Transverse colon (tissue), 4 donors: ENCODE data around the gene SETD5.

Experiments
- POLR2A ChIP-seq: fragments of 450-650 bp; IDR thresholded peaks from one replicate; pipeline ENCODE4 v1.6.1; 2016; ENCODE audit warnings: antibody characterized with exemption, mild to moderate bottlenecking, moderate library complexity
- POLR2AphosphoS5 ChIP-seq, 3 donors: sonication (generic); formaldehyde crosslinking; IDR thresholded peaks; one replicate each; pipeline ENCODE4 v1.6.1; 2016; ENCODE audit warnings: antibody characterized with exemption in 3 of 3
- TF ChIP-seq, protein P1 (sequence below), 5 experiments: fragments of 200-600 bp in 3 of 5; fragments of 450-650 bp in 2 of 5; sonication (generic) in 3 of 5; IDR thresholded peaks; 1 replicate in 2 of 5; 2 replicates in 3 of 5; pipeline ENCODE4 v1.5.1; 2016 to 2017; ENCODE audit warnings: antibody characterized with exemption in 5 of 5, inconsistent platforms in 3 of 5, mild to moderate bottlenecking in 2 of 5, moderate library complexity in 1 of 5

DNA sequence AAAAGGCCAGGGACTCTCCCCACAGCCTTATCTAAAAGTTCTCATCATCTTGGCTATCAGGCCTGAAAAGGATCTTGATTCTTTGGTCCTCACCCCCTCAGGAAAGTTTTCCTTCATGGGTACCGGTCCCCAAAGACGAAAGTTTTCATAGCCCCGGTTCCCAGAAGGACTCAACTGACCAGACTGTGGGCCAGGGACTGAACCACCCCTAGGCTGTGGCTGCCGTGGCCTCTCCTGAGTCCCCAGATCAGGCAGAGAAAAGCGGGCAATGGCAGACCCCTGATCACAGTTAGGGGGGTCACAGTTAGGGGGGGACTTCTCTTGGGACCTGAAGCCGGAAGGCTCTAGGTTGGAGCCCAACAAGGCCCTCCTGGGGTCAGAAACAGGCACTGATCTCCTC is 101.4 kb downstream of the SETD5 start:
- TF ChIP-seq, protein P1, sequence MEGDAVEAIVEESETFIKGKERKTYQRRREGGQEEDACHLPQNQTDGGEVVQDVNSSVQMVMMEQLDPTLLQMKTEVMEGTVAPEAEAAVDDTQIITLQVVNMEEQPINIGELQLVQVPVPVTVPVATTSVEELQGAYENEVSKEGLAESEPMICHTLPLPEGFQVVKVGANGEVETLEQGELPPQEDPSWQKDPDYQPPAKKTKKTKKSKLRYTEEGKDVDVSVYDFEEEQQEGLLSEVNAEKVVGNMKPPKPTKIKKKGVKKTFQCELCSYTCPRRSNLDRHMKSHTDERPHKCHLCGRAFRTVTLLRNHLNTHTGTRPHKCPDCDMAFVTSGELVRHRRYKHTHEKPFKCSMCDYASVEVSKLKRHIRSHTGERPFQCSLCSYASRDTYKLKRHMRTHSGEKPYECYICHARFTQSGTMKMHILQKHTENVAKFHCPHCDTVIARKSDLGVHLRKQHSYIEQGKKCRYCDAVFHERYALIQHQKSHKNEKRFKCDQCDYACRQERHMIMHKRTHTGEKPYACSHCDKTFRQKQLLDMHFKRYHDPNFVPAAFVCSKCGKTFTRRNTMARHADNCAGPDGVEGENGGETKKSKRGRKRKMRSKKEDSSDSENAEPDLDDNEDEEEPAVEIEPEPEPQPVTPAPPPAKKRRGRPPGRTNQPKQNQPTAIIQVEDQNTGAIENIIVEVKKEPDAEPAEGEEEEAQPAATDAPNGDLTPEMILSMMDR (IDR thresholded peaks at IDR 0.05) = no peak
- TF ChIP-seq POLR2A (no peak), POLR2AphosphoS5 (IDR thresholded peaks at IDR 0.05) (no peak)
